Embryonic facial prominence (tissue), 1 donor: Measurements from ENCODE around the gene NPFFR2.
"Not testable (repeated sequence)": the region's sequence is repeated elsewhere in the genome, so short reads cannot be mapped to it uniquely, and the experiment has no call there.

Experiments used
- DNase-seq: peaks from one replicate; pipeline ENCODE4 v3.0.0-alpha.2; 2016; ENCODE audit errors: extremely low spot score

NPFFR2 gene

DNA sequence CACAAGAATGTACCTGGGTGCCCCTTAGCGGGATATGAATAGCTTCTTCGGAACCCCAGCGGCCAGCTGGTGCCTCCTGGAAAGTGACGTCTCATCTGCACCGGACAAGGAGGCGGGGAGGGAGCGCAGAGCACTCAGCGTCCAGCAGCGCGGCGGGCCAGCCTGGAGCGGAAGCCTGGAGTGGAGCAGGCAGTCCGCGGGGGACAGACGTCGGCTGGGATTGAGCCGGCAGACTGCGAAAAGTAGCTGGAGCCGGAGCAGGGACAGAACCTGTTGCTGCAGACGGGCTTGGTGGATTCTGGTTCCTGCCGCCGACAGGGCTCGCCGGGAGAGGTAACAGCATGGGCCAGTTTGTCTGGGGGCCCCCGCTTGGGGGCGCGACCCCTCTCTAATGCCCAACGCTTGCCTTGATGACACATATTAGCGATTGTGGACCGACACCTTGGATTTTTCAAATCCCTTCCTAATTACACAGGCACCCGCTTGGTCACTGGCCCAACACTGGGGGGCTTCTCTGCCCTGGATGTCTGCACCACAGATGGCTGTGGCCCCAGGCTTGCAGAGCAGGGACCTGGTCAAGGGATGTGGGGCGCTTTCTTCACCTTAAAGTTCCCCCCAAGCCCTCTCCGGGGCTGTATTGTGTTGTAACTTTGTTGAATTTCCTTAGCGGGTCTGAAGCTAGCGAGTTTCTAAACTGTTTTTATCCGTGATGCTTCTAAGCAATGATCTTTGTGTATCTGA, at the start of gene NPFFR2:
Gene NPFFR2 (plus strand): TSS at position 133 of the 741 bp plus-strand sequence. CDS start 96,592 bp downstream, outside the sequence.
- no peak for DNase-seq

DNA sequence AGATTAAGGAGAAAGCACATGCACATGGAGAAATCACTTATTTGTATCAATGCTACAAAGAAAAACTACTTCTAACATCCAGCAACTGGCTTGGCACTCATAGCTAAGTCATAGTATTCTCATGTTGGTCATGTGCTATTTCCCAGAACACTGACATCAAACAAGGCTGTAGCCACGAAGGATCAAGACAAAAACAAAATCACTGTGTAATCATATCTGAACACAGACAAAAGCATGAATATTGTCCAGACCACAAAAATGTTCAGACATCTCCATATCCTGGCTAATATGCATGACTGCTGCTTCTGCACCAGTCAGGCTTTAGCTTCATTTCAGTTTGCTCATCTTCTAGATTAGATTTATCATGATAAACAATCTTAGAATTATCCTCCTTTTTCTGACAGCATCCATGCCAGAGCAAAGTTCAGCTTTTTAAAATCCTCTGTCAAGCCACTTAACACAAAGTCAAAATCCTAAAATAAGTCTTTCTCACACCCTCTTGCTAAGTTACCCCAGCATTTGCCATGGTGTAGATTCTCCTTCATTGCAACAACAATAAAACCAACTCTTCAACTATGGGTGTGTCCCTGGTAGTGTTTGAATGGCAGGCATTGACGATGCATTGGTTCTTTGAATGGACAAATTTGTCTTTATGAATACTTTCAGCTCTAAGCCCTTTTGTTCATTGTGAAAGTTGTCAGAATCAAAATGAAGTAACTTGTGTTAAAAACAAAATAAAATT, 39.1 kb upstream of the NPFFR2 start:
- no peak for DNase-seq

DNA sequence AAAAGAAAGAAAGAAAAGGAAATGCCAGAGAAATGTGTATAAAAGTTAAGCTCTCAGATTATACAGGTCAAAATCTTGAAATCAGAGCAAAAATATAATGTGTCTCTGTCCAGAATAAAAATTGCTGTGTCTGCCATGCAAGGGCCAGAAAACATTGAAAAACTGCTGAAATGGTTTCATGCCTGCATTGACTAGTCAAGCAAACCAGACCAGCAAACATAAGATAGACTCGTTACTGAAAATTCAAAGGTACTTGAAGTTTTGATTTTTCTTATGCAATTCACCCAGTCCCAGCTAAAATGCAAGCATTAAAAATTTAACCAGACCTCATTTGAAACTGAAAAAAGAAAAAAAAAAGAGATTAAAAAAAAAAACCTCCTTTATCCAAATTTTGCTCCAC, 37.2 kb upstream of the NPFFR2 start:
- DNase-seq: no peak

GRCh38 chr4:71995297-71995696, 36.5 kb upstream of the NPFFR2 start:
- DNase-seq: no peak

DNA sequence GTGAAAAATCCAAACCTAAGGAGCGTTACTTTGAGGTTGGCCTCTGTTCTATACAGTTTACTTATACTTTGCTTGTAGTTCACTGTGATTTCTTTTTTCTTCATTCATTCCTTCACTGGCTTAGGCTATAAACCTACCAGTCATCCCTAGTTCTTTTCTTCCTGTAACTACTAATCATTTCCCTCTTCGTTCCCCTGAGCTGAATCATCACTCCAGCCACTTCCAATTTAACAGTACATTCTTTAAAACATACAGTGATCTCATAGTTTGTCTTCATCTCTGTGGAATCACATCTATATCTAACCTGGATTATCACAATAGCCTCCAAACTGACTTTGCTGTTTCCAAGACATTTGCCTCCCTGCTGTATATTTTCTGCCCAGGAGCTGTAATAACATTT, 25.2 kb upstream of the NPFFR2 start:
- no peak for DNase-seq

DNA sequence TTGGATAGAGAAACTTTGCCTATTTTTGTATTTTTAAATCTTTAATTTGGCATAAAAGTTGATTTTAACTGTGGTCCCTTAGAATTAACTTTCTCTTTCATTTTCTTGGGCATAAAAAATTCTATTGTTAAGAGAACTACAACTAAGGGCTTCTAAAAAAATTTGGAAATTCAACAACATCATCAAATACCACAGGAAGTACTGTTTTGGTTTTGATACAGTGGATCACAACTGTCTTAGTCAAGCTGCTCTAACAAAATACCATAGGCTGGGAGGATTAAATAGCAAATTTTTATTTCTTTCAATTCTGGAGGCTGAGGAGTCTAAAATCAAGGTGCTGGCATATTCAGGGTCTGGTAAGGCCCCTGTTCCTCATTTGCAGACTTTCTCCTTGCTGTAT, 19.9 kb upstream of the NPFFR2 start:
- no peak for DNase-seq

DNA sequence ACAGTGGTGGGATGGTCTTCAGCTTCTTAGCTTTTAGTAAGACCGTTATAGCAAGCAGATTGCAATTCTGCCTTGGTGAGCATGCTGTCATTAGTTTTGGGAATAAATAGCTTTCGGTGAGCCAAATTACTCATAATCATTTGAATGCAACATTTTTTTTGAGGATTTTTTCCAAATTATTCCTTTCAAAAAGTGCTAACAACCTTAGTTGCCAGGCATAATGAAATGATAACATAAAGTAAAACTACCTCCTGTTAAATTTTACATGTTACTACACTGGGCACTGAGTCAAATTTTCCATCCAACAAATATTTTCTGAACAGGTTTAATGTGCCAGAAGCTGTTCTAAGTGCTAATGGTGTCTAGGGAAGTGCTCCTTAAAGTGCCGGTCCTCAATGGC, 15.8 kb upstream of the NPFFR2 start:
- no peak for DNase-seq

- no peak for DNase-seq
Measured at GRCh38 chr4:72019688-72020087, 12.1 kb upstream of the NPFFR2 start.

DNA sequence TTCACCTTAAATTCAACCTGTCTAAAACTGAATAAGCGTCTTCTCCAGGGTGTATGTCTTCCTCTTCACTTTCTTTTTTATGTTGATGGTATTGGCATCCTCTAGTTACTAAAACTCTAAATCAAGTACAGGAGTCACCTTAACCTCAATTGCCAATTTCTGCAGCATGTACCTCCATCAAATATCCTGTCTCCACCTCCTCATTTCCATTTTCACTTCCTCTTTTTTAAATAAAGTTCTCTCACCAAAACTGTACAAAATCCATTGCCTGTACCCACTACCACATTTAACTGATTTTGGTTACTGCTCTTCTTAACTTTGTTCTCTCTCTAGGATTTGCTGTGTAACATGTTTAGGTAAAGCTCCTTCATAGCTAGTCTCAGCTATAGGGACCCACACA, 9.2 kb upstream of the NPFFR2 start:
- no peak for DNase-seq

GRCh38 chr4:72055566-72055965, 23.8 kb downstream of the NPFFR2 start:
- no peak for DNase-seq

- no peak for DNase-seq
Measured at GRCh38 chr4:72063726-72064125, 31.9 kb downstream of the NPFFR2 start.

DNA sequence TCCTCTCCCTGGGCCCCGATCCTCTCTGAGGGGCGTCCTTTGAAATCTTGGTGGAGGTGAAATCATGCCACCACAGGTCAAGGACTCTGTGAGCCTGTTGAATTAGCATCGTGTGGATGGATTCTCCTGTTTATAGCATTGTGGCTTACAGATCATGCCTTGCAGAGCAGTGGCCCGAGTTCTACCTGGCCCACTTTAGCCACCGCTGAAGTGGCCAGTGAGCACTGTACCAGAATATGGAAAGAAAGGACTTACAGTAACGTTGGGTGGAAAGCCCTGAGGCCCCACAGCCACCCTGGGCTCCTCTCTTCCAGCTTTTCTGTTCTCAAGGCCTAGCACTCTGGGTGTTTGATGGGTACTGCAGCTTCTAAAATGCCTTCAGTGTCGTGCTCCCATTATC, 35.3 kb downstream of the NPFFR2 start:
- no peak for DNase-seq

DNA sequence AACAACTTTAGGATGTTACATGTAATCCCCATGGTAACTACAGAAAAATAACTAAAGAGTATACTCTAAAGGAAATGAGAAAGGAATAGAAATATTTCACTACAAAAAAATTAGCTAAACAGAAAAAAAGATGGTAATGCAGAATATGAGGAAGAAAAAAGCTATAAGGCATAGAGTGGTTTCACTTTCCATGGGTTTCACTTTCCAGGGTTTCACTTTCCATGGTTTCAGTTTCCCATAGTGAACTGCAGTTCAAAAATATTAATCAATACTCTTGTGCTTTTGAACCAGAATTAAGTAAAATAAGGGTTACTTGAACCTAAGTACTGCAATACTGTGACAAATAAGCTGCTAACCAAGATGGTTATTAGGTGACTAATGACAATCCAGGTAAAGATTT, 42.0 kb downstream of the NPFFR2 start:
- DNase-seq: no peak

DNA sequence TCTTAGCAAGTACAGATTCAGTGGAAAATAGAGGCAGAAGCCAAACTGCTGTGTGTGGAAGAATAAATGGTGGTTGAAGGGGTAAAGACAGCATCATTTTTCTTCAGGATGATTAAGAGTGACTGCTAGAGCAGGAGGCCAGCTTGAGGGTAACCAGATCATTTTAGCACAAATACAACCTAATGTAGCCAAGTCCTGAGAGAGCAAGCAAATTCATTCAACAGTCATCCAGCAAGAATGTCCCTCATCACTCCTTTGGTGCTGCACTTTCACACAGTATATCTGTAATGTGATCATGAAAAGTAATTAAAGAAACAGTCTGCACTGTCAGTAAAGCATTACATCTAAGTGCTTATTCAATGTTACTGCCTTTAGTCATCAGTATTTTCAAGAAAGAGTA, 44.8 kb downstream of the NPFFR2 start:
- no peak for DNase-seq

DNA sequence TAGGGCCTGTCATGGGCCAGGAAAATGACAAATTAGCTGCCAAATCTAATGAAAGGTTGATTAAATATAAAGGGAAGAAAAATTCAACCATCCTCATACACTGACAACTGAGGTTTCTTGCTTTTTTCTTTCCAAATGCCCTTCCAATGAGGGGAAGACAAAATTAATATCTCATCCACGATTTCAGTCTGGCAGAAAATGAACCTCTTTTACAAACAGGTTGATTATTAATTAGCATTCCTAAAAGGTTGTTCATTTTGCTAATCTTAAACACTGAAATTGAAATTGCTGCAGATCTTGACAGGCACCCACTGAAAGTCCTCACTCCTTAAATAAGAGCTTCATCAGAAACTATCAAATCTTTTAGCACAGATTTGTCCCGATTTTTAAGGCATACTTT, 45.5 kb downstream of the NPFFR2 start:
- no peak for DNase-seq

DNA sequence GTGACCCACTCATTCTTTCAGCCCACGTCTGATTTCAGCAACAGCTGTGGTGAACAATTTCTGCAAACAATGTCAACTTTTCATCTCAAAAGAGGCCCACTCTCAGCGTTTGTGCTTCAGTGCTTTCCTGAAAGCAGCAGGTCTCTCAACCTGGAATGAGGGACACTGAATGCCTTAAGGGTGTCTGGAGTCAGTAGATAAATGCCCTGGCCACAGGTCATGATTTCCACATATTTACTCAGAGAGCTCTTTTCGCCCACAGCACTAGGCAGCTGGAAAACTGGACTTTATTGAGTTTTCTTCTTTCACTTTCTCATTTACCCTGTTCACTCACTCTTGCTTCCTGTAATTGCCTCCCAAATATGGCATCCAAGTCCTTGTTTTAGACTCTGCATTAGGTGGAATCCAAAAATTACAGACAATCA, 52.8 kb downstream of the NPFFR2 start:
- no peak for DNase-seq

DNA sequence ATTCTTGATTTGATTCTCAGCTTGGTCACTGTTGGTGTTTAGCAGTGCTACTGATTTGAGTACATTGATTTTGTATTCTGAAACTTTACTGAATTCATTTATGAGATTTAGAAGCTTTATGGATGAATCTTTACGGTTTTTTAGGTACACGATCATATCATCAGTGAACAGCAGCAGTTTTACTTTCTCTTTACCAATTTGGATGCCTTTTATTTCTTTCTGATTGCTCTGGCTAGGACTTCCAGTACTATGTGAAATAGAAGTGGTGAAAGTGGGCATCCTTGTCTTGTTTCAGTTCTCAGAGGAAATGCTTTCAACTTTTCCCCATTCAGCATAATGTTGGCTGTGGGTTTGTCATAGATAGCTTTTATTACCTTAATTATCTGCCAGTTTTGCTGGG, 58.8 kb downstream of the NPFFR2 start:
- not testable (repeated sequence) for DNase-seq

DNA sequence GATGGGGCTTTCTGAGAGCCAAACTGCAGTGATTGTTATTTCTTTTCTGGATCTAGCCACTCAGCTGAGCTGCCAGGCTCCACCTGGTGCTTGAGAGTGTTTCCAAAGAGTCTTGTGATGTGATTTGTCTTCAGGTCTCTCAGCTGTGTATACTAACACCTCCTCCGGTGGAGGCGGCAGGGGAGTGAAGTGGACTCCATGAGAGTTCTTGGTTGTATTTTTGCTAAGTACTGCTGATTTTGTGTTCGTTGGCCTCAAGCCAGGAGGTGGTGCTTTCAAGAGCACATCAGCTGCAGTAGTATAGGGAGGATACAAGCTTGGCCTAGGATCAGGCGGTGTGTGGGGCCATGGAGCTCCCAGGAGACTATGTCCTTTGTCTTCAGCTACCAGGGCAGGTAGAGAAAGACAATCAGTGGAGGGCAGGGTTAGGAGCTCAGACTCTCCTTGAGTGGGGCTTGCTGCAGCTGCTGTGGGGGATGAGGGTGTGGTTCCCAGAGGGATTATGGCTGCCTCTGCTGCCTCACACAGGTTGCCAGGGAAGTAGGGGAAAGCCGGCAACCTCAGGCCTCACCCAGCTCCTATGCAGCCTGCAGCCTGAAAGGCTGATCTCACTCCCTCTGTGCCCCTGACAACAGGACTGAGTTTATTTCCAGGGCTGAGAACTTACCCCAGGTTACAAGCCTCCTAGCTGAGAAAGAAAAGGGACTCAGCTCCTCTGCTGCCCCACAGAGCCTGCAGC, 62.4 kb downstream of the NPFFR2 start:
- no peak for DNase-seq

GRCh38 chr4:72107456-72107855, 75.7 kb downstream of the NPFFR2 start:
- no peak for DNase-seq

DNA sequence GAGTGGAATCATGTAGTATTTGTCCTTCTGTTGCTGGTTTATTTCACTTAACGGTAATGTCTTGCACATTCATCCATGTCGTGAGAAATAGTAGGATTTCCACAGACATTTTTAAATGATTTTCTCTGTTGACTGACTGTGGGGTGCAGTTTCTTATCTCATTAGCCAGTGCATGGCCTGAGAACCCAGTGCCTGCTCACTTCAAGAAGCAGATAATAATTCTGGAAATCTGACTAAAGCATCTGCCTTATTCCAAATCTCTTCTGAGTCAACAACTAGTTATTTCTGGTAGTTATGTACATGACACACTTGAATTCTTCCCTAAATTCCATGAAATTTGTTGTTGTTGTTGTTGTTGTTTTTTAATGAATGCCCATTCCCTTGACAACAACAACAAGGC, 77.6 kb downstream of the NPFFR2 start:
- DNase-seq: no peak

DNA sequence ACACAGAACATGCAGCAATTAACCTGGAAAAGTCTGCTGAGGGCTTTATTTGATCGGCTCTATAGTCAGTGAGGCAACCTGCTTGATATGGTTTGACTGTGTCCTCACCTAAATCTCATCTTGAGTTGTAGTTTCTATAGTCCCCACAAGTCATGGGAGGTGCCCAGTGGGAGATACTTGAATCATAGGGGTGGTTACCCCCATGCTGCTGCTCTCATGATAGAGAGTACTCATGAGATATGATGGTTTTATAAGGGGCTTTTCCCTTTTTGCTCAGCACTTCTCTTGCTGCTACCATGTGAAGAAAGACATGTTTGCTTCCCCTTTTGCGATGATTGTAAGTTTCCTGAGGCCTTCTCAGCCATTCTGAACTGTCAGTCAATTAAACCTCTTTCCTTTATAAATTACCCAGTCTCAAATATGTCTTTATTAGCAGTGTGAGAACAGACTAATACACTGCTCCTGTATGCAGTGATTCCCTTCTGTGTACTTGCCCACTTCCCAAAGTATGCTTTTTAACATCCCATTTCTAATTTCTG, 78.2 kb downstream of the NPFFR2 start:
- no peak for DNase-seq

DNA sequence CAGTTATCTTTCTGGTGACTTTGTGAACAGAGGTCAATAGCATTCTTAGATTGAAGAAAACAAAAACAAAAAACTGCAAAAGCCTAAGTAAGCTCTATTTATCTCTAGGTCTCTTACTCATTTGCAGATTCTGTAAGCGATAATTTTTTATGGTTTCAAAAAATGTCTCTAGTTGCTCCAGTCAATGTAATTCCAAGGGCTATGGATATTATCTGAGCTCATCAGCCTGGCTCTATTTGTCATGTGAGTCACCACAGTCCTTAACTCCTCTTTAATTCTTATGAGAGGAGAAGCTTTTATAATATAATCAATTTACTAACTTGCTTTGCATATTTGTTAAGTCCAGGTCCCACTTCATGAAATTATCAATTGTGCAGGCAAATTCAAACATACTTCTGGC, 79.1 kb downstream of the NPFFR2 start:
- DNase-seq: no peak
